GM21423 (cell line): ENCODE results near the gene GNAL.
A peak's percentile ranks its signal among the peaks of the same experiment; 100 is the strongest.
"Not testable (repeated sequence)": the region's sequence is repeated elsewhere in the genome, so short reads cannot be mapped to it uniquely, and the experiment has no call there.

Source experiments
- ATAC-seq: cut with Tn5 transposase; IDR thresholded peaks from one replicate; pipeline ENCODE4 v1.9.1; 2021; ENCODE audit warnings: mild to moderate bottlenecking, moderate library complexity; ENCODE audit not compliant: unreplicated experiment

The GNAL gene

GRCh38 chr18:11669271-11669947 lies 19.7 kb upstream of the GNAL start:
- ATAC-seq: no peak

- no peak for ATAC-seq
Observed at GRCh38 chr18:11669948-11670275, 19.2 kb upstream of the GNAL start.

GRCh38 chr18:11671156-11671555 lies 17.9 kb upstream of the GNAL start:
- no peak for ATAC-seq

GRCh38 chr18:11672198-11672597 lies 16.9 kb upstream of the GNAL start:
- no peak for ATAC-seq

GRCh38 chr18:11672846-11673454 lies 16.1 kb upstream of the GNAL start:
- no peak for ATAC-seq

- no peak for ATAC-seq
Observed at GRCh38 chr18:11673560-11673959, 15.5 kb upstream of the GNAL start.

- ATAC-seq: no peak
Observed at GRCh38 chr18:11674119-11674518, 14.9 kb upstream of the GNAL start.

GRCh38 chr18:11676386-11676785 lies 12.7 kb upstream of the GNAL start:
- ATAC-seq: no peak

GRCh38 chr18:11676867-11677266 lies 12.2 kb upstream of the GNAL start:
- no peak for ATAC-seq

- ATAC-seq: no peak
Observed at GRCh38 chr18:11678211-11678610, 10.9 kb upstream of the GNAL start.

GRCh38 chr18:11689669-11690565 lies 853 bp downstream of the GNAL start:
- ATAC-seq: peak; percentile 22

GRCh38 chr18:11690660-11691059 lies 1.6 kb downstream of the GNAL start:
- not testable (repeated sequence) for ATAC-seq

GRCh38 chr18:11695736-11696135 lies 6.7 kb downstream of the GNAL start:
- no peak for ATAC-seq

GRCh38 chr18:11696451-11696850 lies 7.4 kb downstream of the GNAL start:
- ATAC-seq: no peak

GRCh38 chr18:11700876-11701275 lies 11.8 kb downstream of the GNAL start:
- no peak for ATAC-seq

- no peak for ATAC-seq
Observed at GRCh38 chr18:11710578-11710977, 21.5 kb downstream of the GNAL start.

- no peak for ATAC-seq
Observed at GRCh38 chr18:11713756-11714155, 24.7 kb downstream of the GNAL start.

- no peak for ATAC-seq
Observed at GRCh38 chr18:11714244-11714918, 25.3 kb downstream of the GNAL start.

- not testable (repeated sequence) for ATAC-seq
Observed at GRCh38 chr18:11716767-11717315, 27.8 kb downstream of the GNAL start.

GRCh38 chr18:11719050-11719449 lies 30.0 kb downstream of the GNAL start:
- ATAC-seq: no peak

GRCh38 chr18:11719621-11720020 lies 30.6 kb downstream of the GNAL start:
- no peak for ATAC-seq
